Trophoblast cell (in vitro differentiated cells and primary cell): ENCODE results near the gene SORCS1.
A peak's percentile ranks its signal among the peaks of the same experiment; 100 is the strongest.

ENCODE experiments used
- DNase-seq, 2 donors: peaks; one replicate each; pipeline ENCODE4 v3.0.0-alpha.2; 2016
- H2AFZ ChIP-seq: 2 replicates; pipeline ENCODE4 v1.6.1; 2013; ENCODE audit warnings: low read length, moderate library complexity, mild to moderate bottlenecking; ENCODE audit not compliant: insufficient read depth, poor library complexity
- H2AK5ac ChIP-seq: 2 replicates; pipeline ENCODE4 v1.6.1; 2013; ENCODE audit warnings: mild to moderate bottlenecking, low read length
- H2BK120ac ChIP-seq: 2 replicates; pipeline ENCODE4 v1.6.1; 2013; ENCODE audit warnings: low read length, mild to moderate bottlenecking, moderate library complexity; ENCODE audit not compliant: insufficient read depth, poor library complexity
- H2BK12ac ChIP-seq: 2 replicates; pipeline ENCODE4 v1.6.1; 2013; ENCODE audit warnings: mild to moderate bottlenecking, low read length, moderate library complexity
- H2BK5ac ChIP-seq: 2 replicates; pipeline ENCODE4 v1.6.1; 2013; ENCODE audit warnings: low read length, low read depth, moderate library complexity, mild to moderate bottlenecking; ENCODE audit not compliant: poor library complexity
- H3K14ac ChIP-seq: 2 replicates; pipeline ENCODE4 v1.6.1; 2013; ENCODE audit warnings: mild to moderate bottlenecking, low read length
- H3K18ac ChIP-seq: 2 replicates; pipeline ENCODE4 v1.6.1; 2013; ENCODE audit warnings: mild to moderate bottlenecking, low read length
- H3K23ac ChIP-seq: 2 replicates; pipeline ENCODE4 v1.6.1; 2013; ENCODE audit warnings: low read length
- H3K27ac ChIP-seq: 2 replicates; pipeline ENCODE4 v1.5.1; 2013; ENCODE audit warnings: low read depth, mild to moderate bottlenecking, inconsistent platforms, low read length, moderate library complexity
- H3K27me3 ChIP-seq: 2 replicates; pipeline ENCODE4 v1.6.1; 2013; ENCODE audit warnings: inconsistent platforms, mild to moderate bottlenecking, low read length, moderate library complexity; ENCODE audit not compliant: insufficient read depth
- H3K36me3 ChIP-seq, 2 experiments: 1 replicate in 1 of 2; 2 replicates in 1 of 2; pipeline ENCODE4 v1.6.1; 2013; ENCODE audit warnings: low read length in 2 of 2, mild to moderate bottlenecking in 2 of 2, moderate library complexity in 1 of 2; ENCODE audit not compliant: insufficient read depth in 2 of 2, control insufficient read depth in 1 of 2
- H3K4ac ChIP-seq: 2 replicates; pipeline ENCODE4 v1.6.1; 2013; ENCODE audit warnings: low read depth, mild to moderate bottlenecking, low read length, moderate library complexity
- H3K4me1 ChIP-seq, 2 experiments: 1 replicate in 1 of 2; 2 replicates in 1 of 2; pipeline ENCODE4 v1.6.1; 2013; ENCODE audit warnings: low read length in 2 of 2, mild to moderate bottlenecking in 2 of 2, moderate library complexity in 1 of 2; ENCODE audit not compliant: insufficient read depth in 2 of 2, control insufficient read depth in 1 of 2
- H3K4me2 ChIP-seq: 2 replicates; pipeline ENCODE4 v1.6.1; 2013; ENCODE audit warnings: inconsistent platforms, mild to moderate bottlenecking, low read length, moderate library complexity
- H3K4me3 ChIP-seq: 2 replicates; pipeline ENCODE4 v1.5.1; 2013; ENCODE audit warnings: mild to moderate bottlenecking, low read depth, low read length, inconsistent platforms
- H3K79me1 ChIP-seq: one replicate; pipeline ENCODE4 v1.6.1; 2013; ENCODE audit warnings: low read length
- H3K79me2 ChIP-seq: 2 replicates; pipeline ENCODE4 v1.6.1; 2013; ENCODE audit warnings: low read length, mild to moderate bottlenecking; ENCODE audit not compliant: control insufficient read depth, insufficient read depth, poor library complexity
- H3K9ac ChIP-seq: 2 replicates; pipeline ENCODE4 v1.6.1; 2013; ENCODE audit warnings: mild to moderate bottlenecking, low read length
- H3K9me3 ChIP-seq: 2 replicates; pipeline ENCODE4 v1.6.1; 2013; ENCODE audit warnings: low read depth, mild to moderate bottlenecking, control low read depth, inconsistent platforms, low read length; ENCODE audit not compliant: insufficient read depth
- H4K12ac ChIP-seq: 2 replicates; pipeline ENCODE4 v1.6.1; 2013; ENCODE audit warnings: low read depth, mild to moderate bottlenecking, low read length, moderate library complexity
- H4K8ac ChIP-seq: 2 replicates; pipeline ENCODE4 v1.6.1; 2013; ENCODE audit warnings: low read depth, mild to moderate bottlenecking, low read length, moderate library complexity
- H4K91ac ChIP-seq: one replicate; pipeline ENCODE4 v1.6.1; 2013; ENCODE audit warnings: low read depth, mild to moderate bottlenecking, low read length, moderate library complexity
- WGBS: extraction: QIAGEN DNeasy Blood & Tissue Kit; methylation state at CpG from one replicate; pipeline ENCODE4 v1.1.7; 2013; ENCODE audit warnings: missing lambda C conversion rate; ENCODE audit not compliant: insufficient read length, insufficient coverage; ENCODE audit errors: extremely low coverage; 5-methylcytosine and 5-hydroxymethylcytosine counted together

SORCS1 gene

DNA sequence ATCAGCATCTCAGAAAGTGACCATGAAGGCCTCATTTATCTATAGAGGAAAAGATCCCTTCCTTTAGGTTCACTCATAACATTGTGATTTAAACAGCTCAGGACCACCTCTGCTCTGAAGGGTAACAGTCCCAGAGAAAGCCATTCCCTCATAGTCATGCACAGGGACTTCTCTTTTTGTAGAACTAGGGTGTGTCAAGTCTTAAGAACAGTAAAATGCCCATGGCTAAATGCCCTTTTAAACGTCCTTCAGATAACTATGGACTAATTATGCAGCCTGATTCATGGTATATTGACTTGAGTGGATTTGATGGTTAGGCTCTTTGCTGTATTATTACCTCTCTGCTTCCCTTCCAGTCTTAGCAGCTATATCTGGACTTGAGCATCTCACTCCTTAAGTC is 337.8 kb downstream of the SORCS1 start:
- Histone ChIP-seq H4K8ac (no peak overlapping the region), H3K27me3 (no peaks in the 10 kb centered on the region), H3K36me3 (no peaks in the 10 kb centered on the region), H3K18ac (no peak overlapping the region), H2BK12ac (no peak overlapping the region), H3K4me1 (peaks cover 0 to 2% of the 10 kb centered on the region in 2 experiments), H3K4ac (no peak overlapping the region), H3K27ac (no peak overlapping the region), H2BK5ac (no peak overlapping the region), H3K79me2 (no peaks in the 10 kb centered on the region), H2AK5ac (no peak overlapping the region), H3K9ac (no peak overlapping the region), H3K4me2 (no peak overlapping the region), H3K23ac (no peak overlapping the region), H2AFZ (no peak overlapping the region), H4K12ac (no peak overlapping the region), H3K14ac (no peak overlapping the region), H3K79me1 (no peaks in the 10 kb centered on the region), H4K91ac (no peak overlapping the region), H3K4me3 (no peak overlapping the region), H3K9me3 (no peaks in the 10 kb centered on the region), H2BK120ac (no peak overlapping the region)
- no peak for DNase-seq
- WGBS = no CpG with 5 or more reads among the region's 1 CpG

DNA sequence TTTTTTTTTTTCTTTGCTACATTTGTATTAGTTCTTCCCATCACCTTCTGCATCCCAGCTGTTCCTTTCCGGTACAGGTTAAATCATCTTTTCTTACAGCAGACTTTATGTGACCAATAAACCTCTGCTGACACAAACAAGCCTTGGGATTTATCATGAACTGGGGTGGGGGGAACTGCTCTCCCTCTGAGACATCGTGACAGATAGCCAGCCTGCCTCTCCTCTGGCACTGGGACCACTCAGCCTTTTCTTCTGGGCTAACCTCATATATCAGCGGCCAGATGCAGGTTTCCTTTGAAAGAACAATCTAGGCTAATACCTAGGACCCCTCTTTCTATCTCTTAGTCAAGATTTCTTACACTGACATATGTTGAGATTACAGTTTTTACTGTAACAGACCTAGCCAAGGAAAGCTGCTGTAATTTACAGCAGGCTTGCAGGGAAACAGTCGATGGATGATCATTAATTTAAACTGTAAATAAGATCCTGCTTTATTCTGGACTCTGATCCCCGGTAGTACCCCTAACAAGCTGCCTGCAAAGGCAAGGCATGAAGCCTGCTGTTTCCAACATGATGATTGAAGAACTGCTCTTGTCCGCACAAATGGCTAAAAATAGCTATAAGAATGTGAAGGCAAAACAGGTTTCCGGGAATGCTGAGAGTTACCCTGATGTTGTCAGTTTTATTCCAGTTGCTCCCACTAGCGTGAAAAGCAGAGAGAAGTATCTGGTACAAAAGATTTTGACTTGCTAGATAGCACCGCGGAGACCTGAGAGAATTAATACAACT is 338.7 kb downstream of the SORCS1 start:
- H4K12ac ChIP-seq = no peak overlapping the region
- no peak overlapping the region for H2BK120ac ChIP-seq
- H3K36me3 ChIP-seq = no peaks in the 10 kb centered on the region
- H3K4me2 ChIP-seq = peak overlapping the region; percentile 10
- no peaks in the 10 kb centered on the region for H3K9me3 ChIP-seq
- DNase-seq = no peak
- WGBS = no CpG with 5 or more reads among the region's 10 CpGs
- no peak overlapping the region for H3K4ac ChIP-seq
- H3K79me1 ChIP-seq = no peaks in the 10 kb centered on the region
- H2AK5ac ChIP-seq = no peak overlapping the region
- no peak overlapping the region for H2BK5ac ChIP-seq
- peaks cover 0 to 2% of the 10 kb centered on the region in 2 experiments for H3K4me1 ChIP-seq
- H3K27me3 ChIP-seq = no peaks in the 10 kb centered on the region
- no peak overlapping the region for H4K91ac ChIP-seq
- no peak overlapping the region for H3K9ac ChIP-seq
- no peak overlapping the region for H2BK12ac ChIP-seq
- no peaks in the 10 kb centered on the region for H3K79me2 ChIP-seq
- H3K23ac ChIP-seq = no peak overlapping the region
- no peak overlapping the region for H3K4me3 ChIP-seq
- H2AFZ ChIP-seq = no peak overlapping the region
- H4K8ac ChIP-seq = no peak overlapping the region
- H3K27ac ChIP-seq = no peak overlapping the region
- no peak overlapping the region for H3K18ac ChIP-seq
- no peak overlapping the region for H3K14ac ChIP-seq

DNA sequence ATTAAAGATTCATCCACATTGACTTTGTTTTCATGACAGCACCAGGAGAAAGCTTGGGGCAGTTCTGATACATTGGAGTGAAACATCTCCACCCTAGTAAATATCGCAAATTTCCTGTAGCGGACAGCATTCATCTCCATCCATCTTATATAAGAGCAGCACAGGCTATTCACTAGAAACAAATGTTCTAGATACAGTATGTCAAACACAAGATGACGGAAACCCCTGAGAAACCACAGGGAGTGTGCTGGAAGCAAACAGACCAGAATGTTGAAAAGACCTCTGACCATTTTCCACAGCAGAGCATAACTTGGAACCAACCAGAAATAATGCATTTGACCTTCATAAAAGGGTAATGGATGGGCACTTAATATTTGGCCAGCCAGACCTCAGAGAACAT is 343.9 kb downstream of the SORCS1 start:
- no peaks in the 10 kb centered on the region for H3K79me1 ChIP-seq
- no peaks in the 10 kb centered on the region for H3K36me3 ChIP-seq
- H3K23ac ChIP-seq = no peak overlapping the region
- H3K9ac ChIP-seq = no peak overlapping the region
- H3K4me3 ChIP-seq = no peak overlapping the region
- H4K91ac ChIP-seq = no peak overlapping the region
- H3K79me2 ChIP-seq = no peaks in the 10 kb centered on the region
- no peak overlapping the region for H3K4me2 ChIP-seq
- WGBS = no CpG with 5 or more reads among the region's 3 CpGs
- no peak overlapping the region for H2BK5ac ChIP-seq
- no peak overlapping the region for H3K27ac ChIP-seq
- no peak overlapping the region for H3K14ac ChIP-seq
- H4K8ac ChIP-seq = no peak overlapping the region
- H2AK5ac ChIP-seq = no peak overlapping the region
- no peak overlapping the region for H2AFZ ChIP-seq
- no peak overlapping the region for H4K12ac ChIP-seq
- no peak for DNase-seq
- no peaks in the 10 kb centered on the region for H3K9me3 ChIP-seq
- H2BK12ac ChIP-seq = no peak overlapping the region
- H2BK120ac ChIP-seq = no peak overlapping the region
- H3K27me3 ChIP-seq = no peaks in the 10 kb centered on the region
- peaks cover 0 to under 1% of the 10 kb centered on the region in 2 experiments for H3K4me1 ChIP-seq
- no peak overlapping the region for H3K18ac ChIP-seq
- H3K4ac ChIP-seq = no peak overlapping the region

DNA sequence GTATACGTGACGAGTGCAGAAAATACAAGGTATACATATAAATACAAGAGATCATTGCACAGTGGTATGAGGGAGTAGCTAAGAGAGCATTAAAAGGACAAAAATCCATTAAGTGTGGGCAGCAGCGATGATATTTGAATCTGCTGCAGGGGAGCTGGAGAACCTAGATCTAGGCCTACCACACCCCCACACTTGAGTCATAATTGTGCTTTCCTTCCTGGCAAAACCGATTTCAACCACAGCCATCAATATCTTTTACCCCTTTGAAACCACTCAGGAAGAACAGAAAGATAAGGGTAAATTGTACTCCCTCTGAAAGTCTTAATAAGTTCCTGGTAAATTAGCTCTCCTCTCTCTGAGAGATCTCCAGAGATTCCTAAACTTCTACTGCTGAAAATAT is 345.0 kb downstream of the SORCS1 start:
- H3K9ac ChIP-seq = no peak overlapping the region
- DNase-seq = no peak
- no peak overlapping the region for H2BK5ac ChIP-seq
- no peak overlapping the region for H2AK5ac ChIP-seq
- no peak overlapping the region for H3K27ac ChIP-seq
- no peak overlapping the region for H3K14ac ChIP-seq
- H2BK120ac ChIP-seq = no peak overlapping the region
- H3K18ac ChIP-seq = no peak overlapping the region
- H3K79me2 ChIP-seq = no peaks in the 10 kb centered on the region
- H3K79me1 ChIP-seq = no peaks in the 10 kb centered on the region
- H4K12ac ChIP-seq = no peak overlapping the region
- no peak overlapping the region for H4K8ac ChIP-seq
- H3K36me3 ChIP-seq = no peaks in the 10 kb centered on the region
- no peak overlapping the region for H2AFZ ChIP-seq
- H3K23ac ChIP-seq = no peak overlapping the region
- no peak overlapping the region for H4K91ac ChIP-seq
- no peak overlapping the region for H2BK12ac ChIP-seq
- H3K9me3 ChIP-seq = no peaks in the 10 kb centered on the region
- no peak overlapping the region for H3K4me3 ChIP-seq
- no peak overlapping the region for H3K4me2 ChIP-seq
- no peak overlapping the region for H3K4ac ChIP-seq
- WGBS = no CpG with 5 or more reads among the region's 4 CpGs
- H3K4me1 ChIP-seq = no peaks in the 10 kb centered on the region
- H3K27me3 ChIP-seq = no peaks in the 10 kb centered on the region
